HUES64 (cell line): Measurements from ENCODE around the gene CREB3L2.

ENCODE experiments used
- H3K27ac ChIP-seq: 2 replicates; pipeline ENCODE4 v1.7.0; 2013; ENCODE audit warnings: low read depth, low read length, inconsistent platforms
- H3K27me3 ChIP-seq: 2 replicates; pipeline ENCODE4 v1.6.1; 2013; ENCODE audit warnings: mild to moderate bottlenecking, low read length; ENCODE audit not compliant: insufficient read depth
- H3K36me3 ChIP-seq: 2 replicates; pipeline ENCODE4 v1.6.1; 2013; ENCODE audit warnings: mild to moderate bottlenecking, low read length; ENCODE audit not compliant: insufficient read depth
- H3K4me1 ChIP-seq: 2 replicates; pipeline ENCODE4 v1.6.1; 2013; ENCODE audit warnings: mild to moderate bottlenecking, low read length, moderate library complexity; ENCODE audit not compliant: insufficient read depth
- H3K4me3 ChIP-seq: 2 replicates; pipeline ENCODE4 v1.5.1; 2013; ENCODE audit warnings: mild to moderate bottlenecking, low read length, moderate library complexity
- H3K9ac ChIP-seq: 2 replicates; pipeline ENCODE4 v1.6.1; 2013; ENCODE audit warnings: mild to moderate bottlenecking, low read depth, low read length
- H3K9me3 ChIP-seq: 2 replicates; pipeline ENCODE4 v1.6.1; 2013; ENCODE audit warnings: low read depth, low read length; ENCODE audit not compliant: insufficient read depth
- WGBS: fragments of 150-250, 120-280 bp; methylation state at CpG from one replicate; pipeline ENCODE4 v1.1.7; 2013; ENCODE audit warnings: missing lambda C conversion rate; 5-methylcytosine and 5-hydroxymethylcytosine counted together

CREB3L2 gene

DNA sequence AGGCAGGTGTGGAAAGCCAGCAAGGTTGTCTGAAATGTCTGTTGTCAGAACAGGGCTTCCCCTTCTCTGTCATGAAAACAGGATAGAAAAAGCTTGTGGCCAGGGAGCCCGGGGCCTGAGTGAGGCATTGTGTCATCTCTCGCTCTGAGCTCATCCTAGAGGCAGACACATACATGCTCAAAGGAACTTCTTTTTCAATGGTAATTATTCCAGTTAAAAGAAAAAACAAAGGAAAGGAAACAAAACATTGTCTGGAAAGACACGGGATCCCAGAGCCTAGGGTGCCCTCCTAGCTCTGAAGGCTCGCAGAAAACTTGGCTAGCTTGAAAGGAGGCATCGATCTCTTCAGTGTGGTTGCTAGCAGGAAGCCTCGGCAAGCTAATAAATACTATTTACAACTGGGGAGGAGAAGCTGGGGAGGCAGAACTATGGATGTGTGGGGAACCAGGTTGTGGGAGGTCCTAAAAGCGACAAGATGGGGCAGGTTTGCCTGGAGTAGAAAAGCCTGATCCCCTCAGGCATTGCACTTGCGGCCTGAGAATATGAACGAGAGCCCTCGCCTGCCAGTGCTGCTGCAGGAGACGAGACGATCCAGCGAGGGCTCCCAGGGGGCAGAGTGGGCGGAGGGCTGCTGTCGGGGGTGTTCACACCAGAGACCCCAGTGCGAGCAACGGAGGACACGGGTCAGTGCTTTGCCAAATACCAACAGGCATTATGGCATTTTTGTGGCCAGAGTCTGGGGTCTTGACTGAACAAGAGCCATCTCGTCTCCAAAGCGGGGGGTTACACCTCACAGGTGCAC, 122.3 kb downstream of the CREB3L2 start:
- Histone ChIP-seq H3K27ac (peak overlapping the region; percentile 98), H3K4me1 (peaks cover 57% of the 10 kb centered on the region), H3K4me3 (no peak overlapping the region), H3K9me3 (0 out of 2 replicates have a peak, but pooled peaks cover 8% of the 10 kb centered on the region), H3K36me3 (peaks cover 57% of the 10 kb centered on the region), H3K9ac (peak overlapping the region; percentile 55), H3K27me3 (no peaks in the 10 kb centered on the region)
- 43% methylated on average over 20 of the region's 20 CpGs for WGBS

DNA sequence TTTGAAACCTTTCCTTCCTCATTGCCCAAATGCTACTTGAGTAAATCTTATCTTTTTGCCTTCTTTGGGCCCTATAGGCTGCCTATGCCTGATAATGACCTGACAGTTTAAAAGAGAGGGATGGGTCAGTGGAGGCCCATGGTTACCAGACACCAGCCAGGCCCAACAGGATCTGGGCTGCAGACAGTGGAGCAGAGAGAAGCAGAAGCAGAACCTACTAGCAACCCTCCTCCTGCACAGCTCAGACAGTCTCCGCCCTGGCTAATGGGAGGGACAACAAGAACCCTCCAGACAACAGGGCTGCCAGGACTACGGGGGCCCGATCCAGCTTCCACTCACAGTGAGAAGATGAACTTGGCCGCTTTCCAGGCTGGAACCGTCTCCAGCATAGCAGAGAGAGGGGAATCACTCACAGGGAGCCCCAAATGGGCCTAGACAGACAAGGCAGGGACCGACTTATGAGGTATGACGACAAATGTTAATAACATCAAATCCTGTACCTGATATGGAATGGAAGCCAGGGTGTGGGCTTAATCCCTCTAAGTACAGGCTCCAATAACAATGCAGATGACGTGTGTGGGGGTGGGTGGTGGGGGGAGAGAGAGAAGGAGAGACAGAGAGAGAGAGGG, 123.4 kb downstream of the CREB3L2 start:
- Histone ChIP-seq H3K9me3 (0 out of 2 replicates have a peak, but pooled peaks cover 8% of the 10 kb centered on the region), H3K27ac (peak overlapping the region; percentile 98), H3K4me1 (peaks cover 63% of the 10 kb centered on the region), H3K4me3 (no peak overlapping the region), H3K36me3 (peaks cover 60% of the 10 kb centered on the region), H3K9ac (peak overlapping the region; percentile 55; the same call in 1 of the 2 replicates), H3K27me3 (no peaks in the 10 kb centered on the region)
- WGBS, result 80% methylated on average over 8 of the region's 8 CpGs

DNA sequence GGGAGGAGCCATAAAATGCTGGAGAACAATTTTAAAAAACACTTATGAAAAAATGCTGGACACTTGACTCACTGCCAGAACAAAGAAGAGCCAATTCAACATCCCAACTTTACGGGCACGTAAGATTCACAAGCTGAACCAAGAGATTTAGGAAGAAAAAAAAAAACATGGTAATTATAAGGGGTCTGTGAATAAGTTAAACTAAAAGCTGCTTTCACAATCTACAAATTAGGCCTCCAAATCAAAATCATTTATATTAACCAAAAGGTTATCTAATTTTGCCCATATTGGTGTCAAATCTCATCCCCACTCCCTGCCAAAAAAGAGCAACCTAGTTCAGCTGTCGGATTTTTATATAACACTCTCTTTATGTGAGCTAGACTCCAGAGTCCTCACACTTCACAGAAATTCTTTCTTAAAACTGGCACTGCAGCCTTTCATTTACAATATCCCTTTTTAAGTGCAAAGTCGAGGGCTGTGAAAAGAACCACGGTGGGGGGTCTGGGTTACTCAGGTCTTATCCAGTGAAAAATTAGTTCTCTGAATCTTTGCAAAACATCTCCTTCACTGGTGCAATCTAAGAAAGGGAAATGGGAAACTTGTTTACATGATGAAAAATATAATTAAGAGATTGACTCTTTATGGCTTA, 124.7 kb downstream of the CREB3L2 start:
- no peak overlapping the region for H3K9ac ChIP-seq
- peaks cover 55% of the 10 kb centered on the region for H3K36me3 ChIP-seq

DNA sequence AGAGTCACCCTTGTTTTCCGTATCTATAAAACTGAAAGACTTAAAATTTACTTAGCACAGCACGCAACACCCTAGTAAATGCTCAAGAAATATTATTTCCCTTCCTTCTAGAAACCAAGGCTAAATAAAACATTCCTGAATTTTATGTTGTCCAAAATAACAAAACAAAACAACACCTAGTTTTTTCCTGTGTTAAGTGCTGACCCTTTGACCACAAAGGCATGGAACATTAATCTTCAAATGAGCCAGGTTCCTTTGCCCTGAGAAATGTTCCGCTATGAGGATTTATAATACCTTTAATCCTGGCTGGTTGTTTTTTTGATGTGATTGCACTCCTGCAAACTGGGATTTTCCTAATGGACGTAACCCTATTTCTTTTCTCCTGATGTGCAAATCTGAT, 126.1 kb downstream of the CREB3L2 start:
- H3K36me3 ChIP-seq, result peaks cover 42% of the 10 kb centered on the region
- H3K27ac ChIP-seq, result no peak overlapping the region
- WGBS, result 97% methylated on average over 4 of the region's 4 CpGs
- H3K4me3 ChIP-seq, result no peak overlapping the region
- no peak overlapping the region for H3K9ac ChIP-seq
- no peaks in the 10 kb centered on the region for H3K27me3 ChIP-seq
- no peaks in the 10 kb centered on the region for H3K9me3 ChIP-seq
- peaks cover 55% of the 10 kb centered on the region for H3K4me1 ChIP-seq

More for the DNA sequence above, 124.7 kb downstream of the CREB3L2 start:
- H3K9me3 ChIP-seq, result 0 out of 2 replicates have a peak, but pooled peaks cover 8% of the 10 kb centered on the region
- no peak overlapping the region for H3K4me3 ChIP-seq
- no peaks in the 10 kb centered on the region for H3K27me3 ChIP-seq
- peaks cover 63% of the 10 kb centered on the region for H3K4me1 ChIP-seq
- WGBS, result 32% methylated on average over 3 of the region's 5 CpGs
- peak overlapping the region; percentile 1; the same call in 1 of the 2 replicates for H3K27ac ChIP-seq

DNA sequence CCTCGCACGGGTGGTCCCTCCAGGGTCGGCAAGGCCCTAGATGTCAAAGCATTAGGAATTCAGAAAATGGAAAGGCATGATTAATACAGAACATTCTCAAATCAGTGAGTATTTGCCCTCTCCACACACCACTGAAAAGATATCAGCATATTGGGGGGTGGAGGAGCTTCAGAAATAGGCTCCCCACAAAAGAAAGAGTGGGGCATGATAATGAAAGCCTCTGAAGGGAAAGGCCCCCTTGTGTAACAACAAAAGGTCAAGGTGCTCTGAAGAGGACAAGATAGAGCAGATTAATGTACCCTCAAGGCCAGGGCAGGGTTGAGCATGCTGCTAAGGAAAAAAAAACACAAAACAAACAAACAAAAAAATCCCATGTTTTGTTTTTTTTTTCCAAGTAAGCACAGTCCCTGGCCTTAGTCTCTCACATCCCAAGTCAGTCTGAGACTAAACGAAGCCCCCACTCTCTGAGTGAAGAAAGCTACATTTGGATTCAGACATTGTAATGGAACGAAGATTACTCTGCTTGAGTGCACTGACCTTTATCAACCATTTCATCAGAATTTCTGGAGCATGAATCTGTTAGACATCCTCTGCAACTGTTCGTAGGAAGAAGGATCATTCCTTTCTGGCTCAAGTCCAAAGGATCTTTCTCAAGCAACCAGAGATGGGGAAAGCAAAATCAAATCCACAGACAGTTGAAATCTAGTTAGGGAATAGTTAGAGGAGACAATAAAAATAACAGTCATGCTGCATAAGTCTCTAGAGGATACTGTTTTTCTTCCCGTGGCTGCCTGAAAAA, 127.7 kb downstream of the CREB3L2 start:
- H3K27me3 ChIP-seq, result no peaks in the 10 kb centered on the region
- H3K36me3 ChIP-seq, result peaks cover 32% of the 10 kb centered on the region
- WGBS, result 89% methylated on average over 7 of the region's 7 CpGs

DNA sequence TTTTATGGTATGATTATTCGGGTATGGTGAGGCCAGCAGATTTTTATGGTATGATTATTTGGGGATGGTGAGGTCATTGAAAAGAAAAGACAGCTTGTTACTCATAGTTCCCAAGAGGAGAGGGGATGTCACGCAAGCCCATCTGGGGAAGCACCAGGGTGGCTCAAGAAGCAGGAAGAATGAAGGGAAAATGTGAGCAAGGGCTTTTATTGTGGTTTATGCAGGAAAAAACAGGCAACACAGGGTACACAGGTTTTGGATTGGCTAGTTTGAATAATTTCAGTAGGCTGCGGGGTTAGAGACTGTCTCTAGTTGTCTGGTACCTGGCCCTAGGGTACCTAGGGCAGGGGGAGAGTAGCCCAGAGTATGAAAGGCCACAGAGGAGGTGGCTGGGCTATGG, 128.4 kb downstream of the CREB3L2 start:
- H3K9ac ChIP-seq, result no peak overlapping the region
- H3K36me3 ChIP-seq, result peaks cover 32% of the 10 kb centered on the region
- H3K27ac ChIP-seq, result no peak overlapping the region

More for the DNA sequence above, 127.7 kb downstream of the CREB3L2 start:
- Histone ChIP-seq H3K4me3 (no peak overlapping the region), H3K9ac (no peak overlapping the region), H3K9me3 (no peaks in the 10 kb centered on the region), H3K27ac (no peak overlapping the region), H3K4me1 (peaks cover 39% of the 10 kb centered on the region)

DNA sequence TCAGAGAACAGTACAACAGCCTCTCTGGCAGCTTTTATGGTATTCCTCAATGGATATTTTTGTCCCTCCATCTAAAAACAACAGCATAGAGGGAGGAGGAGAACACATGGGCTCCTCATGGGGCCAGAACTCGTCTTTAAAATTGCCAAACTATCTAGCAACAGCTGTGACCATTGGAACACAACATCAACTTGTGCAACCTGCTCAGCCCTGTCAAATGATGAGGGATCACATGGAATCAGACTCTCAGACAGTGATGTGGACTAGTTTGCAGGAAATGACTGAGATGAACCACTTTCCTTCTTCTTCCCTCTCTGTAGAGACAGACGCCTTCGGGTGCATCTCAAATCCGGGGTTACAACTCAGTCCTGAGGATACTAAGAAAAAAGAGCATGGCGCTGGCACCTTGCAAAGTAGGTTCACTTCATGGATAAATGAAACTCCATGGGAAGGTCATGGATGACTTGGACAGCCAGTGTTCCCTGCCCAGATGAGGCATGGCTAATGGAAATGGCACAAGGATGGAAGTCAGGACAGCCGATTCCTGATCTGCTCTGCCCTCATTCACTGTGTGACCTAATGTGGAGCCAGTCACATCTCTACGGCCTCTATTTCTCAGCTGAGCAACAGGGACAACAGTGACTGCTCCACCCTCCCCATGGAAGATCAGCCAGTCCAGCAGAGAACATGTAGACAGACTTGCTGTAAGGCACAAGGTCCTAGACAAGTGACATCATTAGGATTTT, 130.5 kb downstream of the CREB3L2 start:
- Histone ChIP-seq H3K27ac (no peak overlapping the region), H3K36me3 (peaks cover 37% of the 10 kb centered on the region), H3K27me3 (no peaks in the 10 kb centered on the region), H3K9ac (no peak overlapping the region), H3K9me3 (no peaks in the 10 kb centered on the region), H3K4me1 (peaks cover 14% of the 10 kb centered on the region), H3K4me3 (no peak overlapping the region)
- WGBS, result 94% methylated on average over 7 of the region's 7 CpGs

More for the DNA sequence above, 128.4 kb downstream of the CREB3L2 start:
- H3K4me1 ChIP-seq, result peaks cover 33% of the 10 kb centered on the region
- H3K9me3 ChIP-seq, result no peaks in the 10 kb centered on the region
- H3K27me3 ChIP-seq, result no peaks in the 10 kb centered on the region
- no peak overlapping the region for H3K4me3 ChIP-seq
- 93% methylated on average over 3 of the region's 3 CpGs for WGBS

DNA sequence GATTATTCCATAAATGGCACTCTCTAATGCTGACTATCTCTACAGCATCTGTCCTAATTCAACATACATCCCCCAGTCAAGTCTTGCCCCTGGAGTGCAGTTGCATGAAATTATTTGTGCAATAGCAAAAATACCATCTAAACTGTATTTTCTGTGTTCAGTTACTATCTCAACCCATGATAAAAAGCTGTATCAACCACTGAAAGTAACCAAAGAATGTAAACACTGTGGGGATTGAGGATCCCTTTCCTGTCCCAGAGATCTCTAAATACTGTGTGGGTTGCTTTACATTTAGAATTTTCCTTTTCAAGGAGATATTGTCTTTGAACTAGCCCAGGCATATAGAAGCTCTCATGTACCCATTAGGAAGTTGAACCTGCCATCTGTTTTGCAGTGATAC, 131.2 kb downstream of the CREB3L2 start:
- no peaks in the 10 kb centered on the region for H3K27me3 ChIP-seq
- peaks cover 37% of the 10 kb centered on the region for H3K36me3 ChIP-seq
- H3K9ac ChIP-seq, result no peak overlapping the region
- no peaks in the 10 kb centered on the region for H3K9me3 ChIP-seq
- no peak overlapping the region for H3K27ac ChIP-seq
- peaks cover 14% of the 10 kb centered on the region for H3K4me1 ChIP-seq
- no peak overlapping the region for H3K4me3 ChIP-seq

DNA sequence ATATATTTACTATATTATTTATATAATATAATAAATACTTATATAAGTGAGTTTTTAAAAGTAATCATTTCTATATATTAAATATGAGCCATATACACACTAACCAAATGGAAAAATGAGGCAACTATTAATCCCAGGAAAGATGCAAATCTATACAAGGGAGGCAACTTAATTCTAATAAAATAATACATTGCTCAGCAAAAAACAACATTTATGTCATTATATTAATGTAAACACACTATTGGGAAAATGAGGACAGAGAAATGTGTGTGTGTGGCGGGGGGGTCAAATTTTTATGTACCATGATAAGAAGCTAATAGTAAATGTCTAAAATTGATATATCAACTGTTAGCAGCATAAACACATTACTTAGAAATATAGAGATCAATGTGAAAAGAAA, 131.8 kb downstream of the CREB3L2 start:
- Histone ChIP-seq H3K9ac (no peak overlapping the region), H3K27me3 (no peaks in the 10 kb centered on the region), H3K4me3 (no peak overlapping the region), H3K36me3 (peaks cover 38% of the 10 kb centered on the region), H3K4me1 (peaks cover 8% of the 10 kb centered on the region), H3K27ac (no peak overlapping the region), H3K9me3 (no peaks in the 10 kb centered on the region)
- WGBS, result no CpG with 5 or more reads among the region's 1 CpG

DNA sequence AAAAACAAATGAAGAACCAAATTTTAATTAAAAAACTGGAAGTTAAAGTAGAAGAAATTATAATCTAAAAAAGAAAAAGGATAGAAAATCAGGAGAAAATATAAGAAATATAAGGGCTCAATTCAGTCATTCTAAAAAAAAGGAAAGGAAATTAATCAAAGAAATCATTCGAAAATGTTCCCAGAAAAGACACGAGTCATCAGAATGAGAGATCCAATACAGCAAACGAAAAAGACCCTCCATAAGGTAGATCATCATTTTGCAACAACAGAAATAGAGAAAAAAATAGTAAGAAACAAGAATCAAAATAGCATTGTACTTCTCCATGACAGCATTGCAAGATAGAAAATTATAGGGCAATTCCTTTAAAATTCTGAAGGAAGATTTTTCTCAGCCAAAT, 132.6 kb downstream of the CREB3L2 start:
- H3K4me1 ChIP-seq, result peaks cover 3% of the 10 kb centered on the region; the same call in 1 of the 2 replicates
- H3K27ac ChIP-seq, result no peak overlapping the region
- no peaks in the 10 kb centered on the region for H3K27me3 ChIP-seq
- H3K36me3 ChIP-seq, result peaks cover 40% of the 10 kb centered on the region; the same call in 1 of the 2 replicates
- no peak overlapping the region for H3K9ac ChIP-seq
- H3K4me3 ChIP-seq, result no peak overlapping the region
- WGBS, result 100% methylated on average over 1 of the region's 3 CpGs
- H3K9me3 ChIP-seq, result no peaks in the 10 kb centered on the region
